Muscle of leg (tissue), 11 donors: ENCODE results near the gene RETREG1. TPM values are rescaled to one million over a fixed set of nuclear protein-coding genes. Genes with fewer than 3 reads are reported as not detected.

ENCODE experiments used
- DNase-seq: peaks from one replicate; pipeline ENCODE4 v3.0.0; 2013
- H3K27ac ChIP-seq: one replicate; pipeline ENCODE4 v1.5.1; 2013; ENCODE audit warnings: mild to moderate bottlenecking, low read length, control low read depth
- H3K27me3 ChIP-seq: one replicate; pipeline ENCODE4 v1.6.1; 2013; ENCODE audit warnings: low read length; ENCODE audit not compliant: control insufficient read depth, insufficient read depth
- H3K36me3 ChIP-seq: one replicate; pipeline ENCODE4 v1.6.1; 2013; ENCODE audit warnings: low read length; ENCODE audit not compliant: control insufficient read depth, insufficient read depth
- H3K4me1 ChIP-seq: one replicate; pipeline ENCODE4 v1.6.1; 2013; ENCODE audit warnings: low read length; ENCODE audit not compliant: control insufficient read depth, insufficient read depth
- H3K4me3 ChIP-seq: one replicate; pipeline ENCODE4 v1.5.1; 2013; ENCODE audit warnings: low read length, control low read depth
- H3K9me3 ChIP-seq: replicated peaks from 2 replicates; pipeline ENCODE4 v1.6.1; 2013; ENCODE audit warnings: low read depth, low read length; ENCODE audit not compliant: control insufficient read depth
- WGBS: methylation state at CpG from one replicate; pipeline ENCODE4 v1.1.5; 2013; ENCODE audit warnings: missing lambda C conversion rate; ENCODE audit not compliant: insufficient coverage; 5-methylcytosine and 5-hydroxymethylcytosine counted together
- polyA plus RNA-seq, 8 donors: library from polyadenylated mRNA; unstranded; fragments of 120-200 nt; gene quantifications; one replicate each; pipeline versions ENCODE4 v1.2.1 to v1.2.3, GENCODE V29; 2013; ENCODE audit warnings: inconsistent platforms in 1 of 8, low replicate concordance in 1 of 8; ENCODE audit not compliant: insufficient read length in 8 of 8, insufficient read depth in 1 of 8
- total RNA-seq: library from RNA; stranded (reverse); fragments of 120-200 nt; gene quantifications from one replicate; pipeline ENCODE4 v1.2.4, GENCODE V29; 2013

Gene RETREG1
- total and polyA plus RNA-seq, 9 donors: 48.7 to 70.0 (median 56.4) TPM

DNA sequence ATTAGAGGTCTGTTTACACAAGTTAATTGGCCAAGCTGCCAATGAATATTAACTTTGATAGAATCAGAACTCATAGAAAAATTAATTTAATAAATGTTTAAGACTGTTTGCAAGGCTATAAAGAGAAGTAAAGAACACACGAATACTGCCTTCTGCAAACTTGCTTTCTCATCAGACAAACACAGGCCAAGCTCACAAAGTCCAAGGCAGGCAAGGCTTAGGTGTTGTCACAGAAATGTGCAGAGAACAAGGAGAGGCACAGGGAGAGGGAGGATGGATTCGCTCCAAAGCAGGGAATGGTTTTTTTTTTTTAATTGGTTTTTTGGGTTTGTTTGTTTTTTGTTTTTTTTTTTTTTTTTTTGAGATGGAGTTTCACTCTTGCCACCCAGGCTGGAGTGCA, 43.4 kb downstream of the RETREG1 start:
- Histone ChIP-seq H3K36me3 (no peaks in the 10 kb centered on the region), H3K27ac (no peak overlapping the region), H3K9me3 (no peaks in the 10 kb centered on the region), H3K27me3 (no peaks in the 10 kb centered on the region), H3K4me3 (no peak overlapping the region), H3K4me1 (no peaks in the 10 kb centered on the region)
- no peak for DNase-seq
- 40% methylated on average over 1 of the region's 2 CpGs for WGBS

DNA sequence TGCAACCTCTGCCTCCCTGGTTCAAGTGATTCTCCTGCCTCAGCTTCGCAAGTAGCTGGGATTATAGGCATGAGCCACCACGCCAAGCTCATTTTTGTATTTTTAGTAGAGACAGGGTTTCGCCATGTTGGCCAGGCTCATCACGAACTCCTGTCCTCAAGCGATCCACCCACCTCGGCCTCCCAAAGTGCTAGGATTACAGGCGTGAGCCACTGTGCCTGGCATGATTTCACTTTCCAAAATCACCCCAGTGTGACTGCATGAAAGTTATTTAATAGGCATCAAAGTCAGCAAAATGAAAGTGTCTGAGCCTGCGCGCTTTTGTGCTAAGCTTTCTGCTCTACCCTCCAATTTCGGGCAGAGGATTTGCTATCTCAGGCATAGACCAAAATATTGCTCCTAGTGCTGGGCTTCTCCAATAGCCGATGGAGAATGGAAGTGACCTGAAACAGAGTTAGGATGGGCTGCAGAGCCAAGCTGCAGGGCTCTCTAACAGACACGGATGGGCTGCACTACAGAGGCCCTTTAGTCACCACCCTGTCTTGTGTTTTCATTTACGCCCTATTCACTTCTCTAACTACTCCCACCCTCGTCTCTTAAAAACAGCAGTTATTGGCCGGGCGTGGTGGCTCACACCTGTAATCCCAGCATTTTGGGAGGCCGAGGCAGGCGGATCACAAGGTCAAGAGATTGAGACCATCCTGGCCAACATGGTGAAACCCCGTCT, 44.3 kb downstream of the RETREG1 start:
- H3K27ac ChIP-seq: no peak overlapping the region
- no peaks in the 10 kb centered on the region for H3K36me3 ChIP-seq
- WGBS: 90% methylated on average over 15 of the region's 19 CpGs
- DNase-seq: no peak
- no peaks in the 10 kb centered on the region for H3K27me3 ChIP-seq
- H3K4me3 ChIP-seq: no peak overlapping the region
- no peaks in the 10 kb centered on the region for H3K4me1 ChIP-seq
- H3K9me3 ChIP-seq: no peaks in the 10 kb centered on the region

DNA sequence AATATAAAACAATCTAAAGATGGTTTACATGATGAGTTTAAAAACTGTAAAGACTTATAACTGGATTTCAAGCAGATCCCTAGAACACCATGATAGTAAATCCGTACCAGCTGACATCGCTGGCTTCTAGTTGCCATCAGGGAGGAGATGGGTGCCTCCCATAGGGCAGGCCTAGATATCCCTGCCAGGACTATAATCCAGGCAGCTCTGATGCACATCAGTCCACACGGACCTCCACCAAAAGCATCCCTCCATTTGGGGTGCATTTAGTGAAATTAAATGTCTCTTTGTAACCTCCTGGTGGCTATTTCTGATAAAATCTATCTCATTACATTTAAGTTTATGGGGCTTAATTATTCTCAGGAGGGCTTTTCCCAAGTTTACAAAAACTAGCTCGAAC, 45.8 kb downstream of the RETREG1 start:
- no peak for DNase-seq
- no peaks in the 10 kb centered on the region for H3K4me1 ChIP-seq
- no peak overlapping the region for H3K27ac ChIP-seq
- no peaks in the 10 kb centered on the region for H3K36me3 ChIP-seq
- no peak overlapping the region for H3K4me3 ChIP-seq
- no peaks in the 10 kb centered on the region for H3K9me3 ChIP-seq
- no CpG with 5 or more reads among the region's 4 CpGs for WGBS
- no peaks in the 10 kb centered on the region for H3K27me3 ChIP-seq

DNA sequence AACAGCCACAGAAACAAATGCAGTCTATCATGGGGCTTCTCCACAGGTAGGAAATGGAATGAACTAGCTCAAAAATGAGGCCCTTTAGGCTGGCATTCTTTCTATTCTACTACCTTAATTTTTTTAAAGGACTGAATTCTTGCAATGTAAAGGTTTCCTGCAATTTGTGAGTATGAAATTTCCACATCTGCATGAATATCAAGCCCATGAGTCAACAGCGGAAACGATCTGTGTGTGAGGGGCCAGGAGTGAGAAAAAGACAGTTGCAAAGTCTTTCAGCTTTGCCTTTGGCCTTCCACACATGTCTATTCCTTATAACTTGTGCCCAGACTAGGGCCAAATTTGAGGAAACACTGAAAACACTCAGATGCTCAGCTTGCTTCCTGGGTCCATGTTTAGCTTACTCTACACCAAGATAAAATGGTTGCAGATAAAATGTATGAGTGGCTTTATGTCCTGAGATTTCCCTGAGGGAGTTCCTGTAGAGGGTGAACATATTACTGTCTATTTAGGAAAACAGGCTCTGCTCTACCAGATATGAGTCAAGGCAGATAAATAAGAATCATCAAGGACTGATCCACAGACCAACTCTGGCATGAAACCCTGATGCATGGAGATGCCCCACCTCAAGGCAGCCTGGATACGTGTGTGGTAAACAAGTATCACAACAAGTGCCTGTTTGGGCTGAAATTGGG, 46.5 kb downstream of the RETREG1 start:
- Histone ChIP-seq H3K27me3 (no peaks in the 10 kb centered on the region), H3K27ac (no peak overlapping the region), H3K4me3 (no peak overlapping the region), H3K9me3 (no peaks in the 10 kb centered on the region), H3K36me3 (no peaks in the 10 kb centered on the region), H3K4me1 (no peaks in the 10 kb centered on the region)
- WGBS: no CpG with 5 or more reads among the region's 3 CpGs
- no peak for DNase-seq

DNA sequence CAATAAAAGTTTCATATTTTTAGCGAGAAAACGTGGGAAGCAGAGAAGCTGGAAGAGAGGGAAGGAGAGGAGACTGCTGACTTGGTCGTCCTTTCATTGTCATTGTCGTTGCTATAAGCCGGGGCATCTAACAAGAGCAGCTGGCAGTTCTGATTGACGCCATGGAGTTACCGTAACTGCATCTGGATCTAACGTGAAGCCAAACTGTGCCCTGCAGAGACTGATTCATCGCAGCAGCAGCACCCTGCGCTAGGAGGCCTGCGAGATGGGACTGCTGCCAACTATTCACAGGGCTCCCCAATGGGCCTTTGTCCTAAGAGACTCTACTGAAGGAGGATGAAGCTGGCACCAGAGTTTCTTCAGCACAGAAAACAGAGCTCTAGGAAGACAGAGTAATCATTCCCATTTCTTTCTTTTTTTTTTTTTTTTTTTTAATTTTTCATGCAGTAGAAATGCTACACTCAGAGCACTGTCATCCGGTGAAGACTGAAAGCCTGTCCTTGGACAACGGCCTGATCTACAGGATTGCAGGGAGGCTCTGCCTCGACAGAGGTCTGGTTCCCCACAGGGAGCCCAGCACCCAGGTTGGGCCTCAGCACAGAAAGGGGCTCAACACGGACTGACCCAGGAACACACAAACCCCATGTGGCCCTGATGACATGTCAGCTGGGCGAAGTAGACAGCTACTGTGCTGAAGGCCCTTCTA, 47.8 kb downstream of the RETREG1 start:
- no peak for DNase-seq
- H3K4me3 ChIP-seq: no peak overlapping the region
- H3K9me3 ChIP-seq: no peaks in the 10 kb centered on the region
- H3K27ac ChIP-seq: no peak overlapping the region
- H3K4me1 ChIP-seq: no peaks in the 10 kb centered on the region
- 81% methylated on average over 16 of the region's 16 CpGs for WGBS
- H3K27me3 ChIP-seq: no peaks in the 10 kb centered on the region
- H3K36me3 ChIP-seq: no peaks in the 10 kb centered on the region

DNA sequence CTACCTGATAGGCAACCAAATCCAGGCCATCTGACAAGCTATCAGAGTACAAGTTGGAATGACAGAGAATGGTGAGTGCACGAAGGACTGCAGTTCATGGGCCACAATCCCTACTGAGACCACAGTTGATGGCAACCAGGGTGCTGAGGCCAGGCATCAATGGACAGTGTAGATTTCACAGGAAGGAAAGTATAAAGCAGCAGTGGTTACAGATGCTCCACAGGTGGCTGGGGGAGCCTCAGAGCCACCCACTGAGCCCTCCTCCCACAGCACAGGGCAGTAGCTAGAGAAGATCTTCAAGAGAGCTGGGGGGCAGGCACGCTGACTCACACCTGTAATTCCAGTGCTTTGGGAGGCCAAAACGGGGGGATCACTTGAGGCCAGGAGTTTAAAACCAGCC, 49.4 kb downstream of the RETREG1 start:
- Histone ChIP-seq H3K27me3 (no peaks in the 10 kb centered on the region), H3K4me1 (no peaks in the 10 kb centered on the region), H3K9me3 (no peaks in the 10 kb centered on the region), H3K36me3 (no peaks in the 10 kb centered on the region), H3K27ac (no peak overlapping the region), H3K4me3 (no peak overlapping the region)
- DNase-seq: no peak
- 71% methylated on average over 1 of the region's 3 CpGs for WGBS

DNA sequence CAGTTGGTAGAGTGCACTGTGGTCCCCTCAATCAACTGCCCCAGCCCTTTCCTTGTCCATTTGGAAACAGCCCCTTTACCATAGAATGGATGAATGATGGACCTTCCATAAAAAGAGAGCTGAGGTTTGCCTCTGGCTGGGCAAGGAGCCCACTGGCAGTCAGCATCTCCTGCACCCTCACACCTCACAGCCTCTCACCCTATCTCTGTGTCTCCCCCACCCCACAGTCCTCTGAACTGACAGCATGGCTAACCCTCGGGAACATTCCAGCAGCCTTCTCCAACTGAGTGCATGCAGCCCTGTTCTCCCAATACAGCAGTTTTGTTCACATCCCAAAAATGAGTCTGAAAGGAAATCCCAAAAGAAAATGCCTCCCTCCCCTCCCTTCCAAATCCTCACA, 51.7 kb downstream of the RETREG1 start:
- Histone ChIP-seq H3K4me1 (no peaks in the 10 kb centered on the region), H3K9me3 (no peaks in the 10 kb centered on the region), H3K27ac (no peak overlapping the region), H3K36me3 (no peaks in the 10 kb centered on the region), H3K27me3 (no peaks in the 10 kb centered on the region), H3K4me3 (no peak overlapping the region)
- no peak for DNase-seq
- WGBS: 77% methylated on average over 1 of the region's 1 CpG

DNA sequence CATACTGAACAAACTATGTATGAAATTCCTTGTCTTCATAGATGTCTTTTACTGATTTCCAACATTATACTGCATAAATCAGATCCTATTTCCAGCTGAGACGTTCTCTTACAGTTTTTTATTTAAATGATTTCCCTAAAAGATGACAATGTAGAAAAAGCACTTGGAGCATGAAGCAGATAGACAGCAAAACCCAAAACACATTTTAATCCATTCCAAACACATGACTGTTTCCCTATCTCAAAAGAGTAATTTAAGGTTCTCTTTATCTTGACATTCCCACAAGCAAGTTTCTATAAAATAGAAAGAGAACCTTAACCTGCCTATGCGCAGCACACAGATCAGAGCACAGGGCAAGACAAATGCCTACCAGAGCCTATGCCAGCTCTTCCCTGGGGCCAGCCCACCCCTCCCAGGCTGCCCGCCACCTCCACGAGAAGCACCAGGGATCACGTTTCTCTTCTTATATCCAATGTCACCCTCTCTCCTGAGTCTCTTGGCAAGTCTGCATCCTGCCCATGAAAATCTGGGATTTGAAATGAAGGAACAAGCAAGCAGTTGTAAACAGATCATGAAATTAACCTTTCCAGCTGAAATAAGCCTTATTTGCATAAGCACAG, 52.4 kb downstream of the RETREG1 start:
- 80% methylated on average over 1 of the region's 5 CpGs for WGBS
- H3K27ac ChIP-seq: no peak overlapping the region
- no peaks in the 10 kb centered on the region for H3K27me3 ChIP-seq
- no peaks in the 10 kb centered on the region for H3K36me3 ChIP-seq
- no peak for DNase-seq
- H3K4me3 ChIP-seq: no peak overlapping the region
- H3K9me3 ChIP-seq: no peaks in the 10 kb centered on the region
- no peaks in the 10 kb centered on the region for H3K4me1 ChIP-seq

DNA sequence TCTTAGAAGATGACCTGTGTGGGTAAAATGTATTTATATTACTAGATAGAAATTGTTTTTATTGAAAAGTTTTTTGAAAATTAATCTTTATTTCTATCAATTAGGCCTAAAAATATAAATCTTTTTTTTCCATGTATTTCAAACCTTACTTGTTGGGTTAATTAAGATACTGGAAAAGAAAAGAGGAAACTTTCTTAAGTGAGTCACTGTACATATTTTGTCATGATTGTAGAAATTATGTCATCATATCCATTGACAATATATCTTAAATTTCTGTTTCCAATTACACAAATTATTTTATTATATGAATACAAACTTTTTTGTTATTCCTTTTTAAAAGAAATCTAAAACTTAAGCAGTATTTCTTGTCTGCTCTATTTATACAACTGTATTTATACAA, 53.1 kb downstream of the RETREG1 start:
- H3K9me3 ChIP-seq: no peaks in the 10 kb centered on the region
- H3K27ac ChIP-seq: no peak overlapping the region
- H3K4me3 ChIP-seq: no peak overlapping the region
- DNase-seq: no peak
- no peaks in the 10 kb centered on the region for H3K27me3 ChIP-seq
- no peaks in the 10 kb centered on the region for H3K4me1 ChIP-seq
- no peaks in the 10 kb centered on the region for H3K36me3 ChIP-seq

DNA sequence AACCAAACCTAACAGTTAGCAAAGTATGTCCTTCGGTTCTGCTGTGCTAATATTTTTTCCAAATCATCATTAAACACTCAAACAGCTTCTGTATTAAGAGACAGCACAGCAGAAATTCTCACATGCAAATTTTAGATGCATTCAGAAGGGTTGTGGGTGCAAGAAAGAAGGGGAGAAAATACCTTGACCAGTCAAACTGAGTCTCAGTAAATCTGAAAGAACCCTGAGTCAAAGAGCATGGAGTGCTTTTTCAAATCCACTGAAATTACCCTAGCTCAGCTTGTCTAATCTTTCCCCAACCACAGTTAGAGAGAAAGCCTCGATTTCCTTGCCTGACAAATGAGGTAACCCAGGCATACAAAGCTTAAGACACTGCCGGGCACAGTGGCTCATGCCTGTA, 55.1 kb downstream of the RETREG1 start:
- no peak overlapping the region for H3K4me3 ChIP-seq
- H3K4me1 ChIP-seq: no peaks in the 10 kb centered on the region
- DNase-seq: no peak
- 100% methylated on average over 1 of the region's 3 CpGs for WGBS
- H3K9me3 ChIP-seq: no peaks in the 10 kb centered on the region
- no peak overlapping the region for H3K27ac ChIP-seq
- no peaks in the 10 kb centered on the region for H3K36me3 ChIP-seq
- no peaks in the 10 kb centered on the region for H3K27me3 ChIP-seq
